ENCODE measurements around the gene RHOBTB3. TPM values are rescaled to one million over a fixed set of nuclear protein-coding genes. Genes with fewer than 3 reads are reported as not detected.
A peak's percentile ranks its signal among the peaks of the same experiment; 100 is the strongest.

The RHOBTB3 gene
- total and polyA plus RNA-seq, 4 donors: 10.5 to 59.8 (median 39.8) TPM

- TF ChIP-seq REST (IDR thresholded peaks at IDR 0.05) (peak; percentile 93), YY1 (IDR thresholded peaks at IDR 0.05) (peak; percentile 87), HNF4G (IDR thresholded peaks at IDR 0.05) (peak; percentile 99)
These were observed 96.1 kb downstream of the RHOBTB3 start (continued) for GRCh38 chr5:95826949-95827891.

- 83% methylated on average over 3 of the region's 3 CpGs for WGBS
These were observed 96.7 kb downstream of the RHOBTB3 start for GRCh38 chr5:95827892-95828246.

More at GRCh38 chr5:95827892-95828246, 96.7 kb downstream of the RHOBTB3 start:
- H3K36me3 ChIP-seq (ENCODE audit: control insufficient read depth in 4 of 4, insufficient read depth in 3 of 4, low read depth in 1 of 4, low read length in 3 of 4): no peaks in the 10 kb centered on the region
- no peak overlapping the region for H3K4me3 ChIP-seq (ENCODE audit: low read depth in 1 of 3, low read length in 3 of 3)
- H3K9me3 ChIP-seq (ENCODE audit: control insufficient read depth in 4 of 4, low read length in 3 of 4): no peaks in the 10 kb centered on the region
- no peak for DNase-seq (ENCODE audit: low spot score)
- TF ChIP-seq, protein P1, sequence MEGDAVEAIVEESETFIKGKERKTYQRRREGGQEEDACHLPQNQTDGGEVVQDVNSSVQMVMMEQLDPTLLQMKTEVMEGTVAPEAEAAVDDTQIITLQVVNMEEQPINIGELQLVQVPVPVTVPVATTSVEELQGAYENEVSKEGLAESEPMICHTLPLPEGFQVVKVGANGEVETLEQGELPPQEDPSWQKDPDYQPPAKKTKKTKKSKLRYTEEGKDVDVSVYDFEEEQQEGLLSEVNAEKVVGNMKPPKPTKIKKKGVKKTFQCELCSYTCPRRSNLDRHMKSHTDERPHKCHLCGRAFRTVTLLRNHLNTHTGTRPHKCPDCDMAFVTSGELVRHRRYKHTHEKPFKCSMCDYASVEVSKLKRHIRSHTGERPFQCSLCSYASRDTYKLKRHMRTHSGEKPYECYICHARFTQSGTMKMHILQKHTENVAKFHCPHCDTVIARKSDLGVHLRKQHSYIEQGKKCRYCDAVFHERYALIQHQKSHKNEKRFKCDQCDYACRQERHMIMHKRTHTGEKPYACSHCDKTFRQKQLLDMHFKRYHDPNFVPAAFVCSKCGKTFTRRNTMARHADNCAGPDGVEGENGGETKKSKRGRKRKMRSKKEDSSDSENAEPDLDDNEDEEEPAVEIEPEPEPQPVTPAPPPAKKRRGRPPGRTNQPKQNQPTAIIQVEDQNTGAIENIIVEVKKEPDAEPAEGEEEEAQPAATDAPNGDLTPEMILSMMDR (IDR thresholded peaks at IDR 0.05; ENCODE audit: low read depth, low read length, missing input control): no peak
- TF ChIP-seq, protein P2, sequence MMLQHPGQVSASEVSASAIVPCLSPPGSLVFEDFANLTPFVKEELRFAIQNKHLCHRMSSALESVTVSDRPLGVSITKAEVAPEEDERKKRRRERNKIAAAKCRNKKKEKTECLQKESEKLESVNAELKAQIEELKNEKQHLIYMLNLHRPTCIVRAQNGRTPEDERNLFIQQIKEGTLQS (IDR thresholded peaks at IDR 0.05): no peak
- TF ChIP-seq RAD21 (IDR thresholded peaks at IDR 0.05): no peak
- no peak for TF ChIP-seq REST (IDR thresholded peaks at IDR 0.05)
- TF ChIP-seq EGR1 (IDR thresholded peaks at IDR 0.05; ENCODE audit: low read depth in 2 of 2): no peak
- TF ChIP-seq FOXA1 (IDR thresholded peaks at IDR 0.05): no peak
- TF ChIP-seq JUND (IDR thresholded peaks at IDR 0.05): no peak
- no peak for TF ChIP-seq SP1 (IDR thresholded peaks at IDR 0.05)
- TF ChIP-seq FOXA2 (IDR thresholded peaks at IDR 0.05): no peak
- no peak for TF ChIP-seq YY1 (IDR thresholded peaks at IDR 0.05)
- no peak for TF ChIP-seq HNF4A (conservative IDR thresholded peaks at IDR 0.05)
- no peak for TF ChIP-seq NR2F2 (IDR thresholded peaks at IDR 0.05)
- TF ChIP-seq GABPA (IDR thresholded peaks at IDR 0.05 in 1 of 2, conservative IDR thresholded peaks at IDR 0.05 in 1 of 2): no peak
- TF ChIP-seq RXRA (IDR thresholded peaks at IDR 0.05): no peak
- H3K4me1 ChIP-seq (ENCODE audit: control insufficient read depth in 4 of 4, insufficient read depth in 4 of 4, low read length in 3 of 4): peaks cover 0 to 57% (median 35%) of the 10 kb centered on the region in 4 donors
- peak overlapping the region in 1 of 2 donors; percentile 16 for H3K9ac ChIP-seq (ENCODE audit: low read depth in 1 of 2, low read length in 2 of 2)
- no peaks in the 10 kb centered on the region for H3K27me3 ChIP-seq (ENCODE audit: control insufficient read depth in 4 of 4, insufficient read depth in 4 of 4, low read length in 3 of 4)
- H3K27ac ChIP-seq (ENCODE audit: low read depth in 1 of 2, low read length in 2 of 2): peak overlapping the region; percentile 91 to 94
